Inflammatory macrophage treated with lipopolysaccharide for 1 hour (primary cell): ENCODE measurements around the gene FAM228A.
"Not testable (repeated sequence)": the region's sequence is repeated elsewhere in the genome, so short reads cannot be mapped to it uniquely, and the experiment has no call there.

Experiments
- DNase-seq, 2 donors: peaks; one replicate each; pipeline ENCODE4 v3.0.0-alpha.2; 2020 to 2022

FAM228A gene

GRCh38 chr2:24191848-24192247 is 17.0 kb downstream of the FAM228A start:
- DNase-seq = no peak

- not testable (repeated sequence) for DNase-seq
Measured at GRCh38 chr2:24197213-24197612, 22.4 kb downstream of the FAM228A start.

- DNase-seq = no peak
Measured at GRCh38 chr2:24199968-24200590, 25.2 kb downstream of the FAM228A start.

- DNase-seq = no peak
Measured at GRCh38 chr2:24200799-24201198, 25.9 kb downstream of the FAM228A start.

- DNase-seq = no peak
Measured at GRCh38 chr2:24203029-24203786, 28.4 kb downstream of the FAM228A start.

GRCh38 chr2:24203787-24204150 is 28.9 kb downstream of the FAM228A start:
- no peak for DNase-seq

GRCh38 chr2:24204505-24204904 is 29.7 kb downstream of the FAM228A start:
- no peak for DNase-seq

- DNase-seq = no peak
Measured at GRCh38 chr2:24205131-24205530, 30.3 kb downstream of the FAM228A start.

GRCh38 chr2:24206242-24206641 is 31.4 kb downstream of the FAM228A start:
- no peak for DNase-seq

GRCh38 chr2:24206714-24207113 is 31.9 kb downstream of the FAM228A start:
- no peak for DNase-seq

- no peak for DNase-seq
Measured at GRCh38 chr2:24207359-24207758, 32.5 kb downstream of the FAM228A start.

- DNase-seq = no peak
Measured at GRCh38 chr2:24208490-24208889, 33.6 kb downstream of the FAM228A start.

- DNase-seq = peak in 1 of 2 donors; percentile 4
Measured at GRCh38 chr2:24209389-24210105, 34.7 kb downstream of the FAM228A start.

GRCh38 chr2:24210106-24210455 is 35.2 kb downstream of the FAM228A start:
- DNase-seq = no peak

- no peak for DNase-seq
Measured at GRCh38 chr2:24210723-24211122, 35.9 kb downstream of the FAM228A start.

GRCh38 chr2:24211408-24211807 is 36.6 kb downstream of the FAM228A start:
- no peak for DNase-seq

- DNase-seq = no peak
Measured at GRCh38 chr2:24214880-24215279, 40.0 kb downstream of the FAM228A start.

GRCh38 chr2:24220554-24221291 is 45.9 kb downstream of the FAM228A start:
- no peak for DNase-seq

- no peak for DNase-seq
Measured at GRCh38 chr2:24221343-24222050, 46.6 kb downstream of the FAM228A start.

GRCh38 chr2:24222946-24223345 is 48.1 kb downstream of the FAM228A start:
- DNase-seq = no peak

GRCh38 chr2:24225499-24226242 is 50.8 kb downstream of the FAM228A start:
- no peak for DNase-seq

GRCh38 chr2:24228470-24228869 is 53.6 kb downstream of the FAM228A start:
- DNase-seq = peak in 1 of 2 donors; percentile 5
